ENCODE results near the gene ATP1A4. TPM values are rescaled to one million over a fixed set of nuclear protein-coding genes. Genes with fewer than 3 reads are reported as not detected.

ATP1A4 gene
- total RNA-seq, 1 donor from 2014 or later, result not detected

- TF ChIP-seq CTCF (IDR thresholded peaks at IDR 0.05), result no peak
- peak overlapping the region; percentile 58 to 86 for H3K27ac ChIP-seq
- DNase-seq (ENCODE audit: low spot score in 2 of 2), result no peak
- H3K27me3 ChIP-seq, result no peaks in the 10 kb centered on the region
- H3K4me3 ChIP-seq, result no peak overlapping the region
- peaks cover 27 to 65% of the 10 kb centered on the region in 2 donors for H3K36me3 ChIP-seq
- intact Hi-C loops (cut with DNase I), result no loop called here
- no peaks in the 10 kb centered on the region for H3K9me3 ChIP-seq
- H3K4me1 ChIP-seq, result peaks cover 10 to 34% of the 10 kb centered on the region in 2 donors
Measured at GRCh38 chr1:160129046-160129445, 22.4 kb upstream of the ATP1A4 start.

- intact Hi-C loops (cut with DNase I), result no loop called here
- H3K36me3 ChIP-seq, result peaks cover 30 to 61% of the 10 kb centered on the region in 2 donors
- no peaks in the 10 kb centered on the region for H3K27me3 ChIP-seq
- peaks cover 10 to 29% of the 10 kb centered on the region in 2 donors for H3K4me1 ChIP-seq
- no peaks in the 10 kb centered on the region for H3K9me3 ChIP-seq
- TF ChIP-seq CTCF (IDR thresholded peaks at IDR 0.05), result no peak
- no peak for DNase-seq (ENCODE audit: low spot score in 2 of 2)
- H3K27ac ChIP-seq, result peak overlapping the region; percentile 86 to 96
- H3K4me3 ChIP-seq, result no peak overlapping the region
Measured at GRCh38 chr1:160129558-160129957, 21.8 kb upstream of the ATP1A4 start.

- peak overlapping the region; percentile 86 to 96 for H3K27ac ChIP-seq
- DNase-seq (ENCODE audit: low spot score in 2 of 2), result no peak
- peaks cover 33 to 64% of the 10 kb centered on the region in 2 donors for H3K36me3 ChIP-seq
- no peaks in the 10 kb centered on the region for H3K9me3 ChIP-seq
- no peaks in the 10 kb centered on the region for H3K27me3 ChIP-seq
- intact Hi-C loops (cut with DNase I), result loop anchor here (2.0 kb wide), 1 partner anchor 25 kb away; no protein-coding TSS in a partner anchor
- peaks cover 10 to 27% of the 10 kb centered on the region in 2 donors for H3K4me1 ChIP-seq
- no peak overlapping the region for H3K4me3 ChIP-seq
- TF ChIP-seq CTCF (IDR thresholded peaks at IDR 0.05), result no peak
Measured at GRCh38 chr1:160129966-160130365, 21.4 kb upstream of the ATP1A4 start.

GRCh38 chr1:160130486-160130885 lies 20.9 kb upstream of the ATP1A4 start:
- no peaks in the 10 kb centered on the region for H3K9me3 ChIP-seq
- H3K36me3 ChIP-seq, result peaks cover 33 to 64% of the 10 kb centered on the region in 2 donors
- peaks cover 10 to 22% of the 10 kb centered on the region in 2 donors for H3K4me1 ChIP-seq
- intact Hi-C loops (cut with DNase I), result loop anchor here (2.0 kb wide), 1 partner anchor 26 kb away; no protein-coding TSS in a partner anchor
- H3K4me3 ChIP-seq, result no peak overlapping the region
- TF ChIP-seq CTCF (IDR thresholded peaks at IDR 0.05), result no peak
- H3K27ac ChIP-seq, result peak overlapping the region; percentile 86 to 96
- no peaks in the 10 kb centered on the region for H3K27me3 ChIP-seq
- no peak for DNase-seq (ENCODE audit: low spot score in 2 of 2)

- no peak for DNase-seq (ENCODE audit: low spot score in 2 of 2)
- peak overlapping the region; percentile 86 to 96 for H3K27ac ChIP-seq
- H3K4me3 ChIP-seq, result no peak overlapping the region
- H3K36me3 ChIP-seq, result peaks cover 33 to 64% of the 10 kb centered on the region in 2 donors
- H3K27me3 ChIP-seq, result no peaks in the 10 kb centered on the region
- intact Hi-C loops (cut with DNase I), result loop anchor here (2.0 kb wide), 1 partner anchor 26 kb away; no protein-coding TSS in a partner anchor
- TF ChIP-seq CTCF (IDR thresholded peaks at IDR 0.05), result no peak
- peaks cover 10 to 21% of the 10 kb centered on the region in 2 donors for H3K4me1 ChIP-seq
- H3K9me3 ChIP-seq, result no peaks in the 10 kb centered on the region
Measured at GRCh38 chr1:160130939-160131338, 20.5 kb upstream of the ATP1A4 start.

Data from ascending aorta (tissue), 2 donors.